Hair follicle dermal papilla cell (primary cell): Measurements from ENCODE around the gene DCC. TPM values are rescaled to one million over a fixed set of nuclear protein-coding genes. Genes with fewer than 3 reads are reported as not detected.

Experiments
- small RNA-seq: library from RNA; depleted of rRNA; stranded (forward); fragments of <200 nt; gene quantifications from one replicate; pipeline ENCODE3, GENCODE V24; 2012
- total RNA-seq: library from RNA; depleted of rRNA; stranded (reverse); fragments of >200 nt; gene quantifications from 2 replicates; pipeline ENCODE4 v1.2.3, GENCODE V29; 2012

DCC gene
- under 0.01 and 0.16 TPM in 2 replicates for total RNA-seq

GRCh38 chr18:52339891-52340371 is at the start of gene DCC:
Gene DCC, plus strand, starts transcription at chr18:52340197. Its CDS starts 591 bp downstream, at chr18:52340788.

Small RNA genes lying within 50 kb of the gene (small RNA-seq; reads per million reads assigned to genes)
- not detected for gene AC011155.1
- not detected for gene MIR4528
